Measurements from ENCODE around the gene RNASET2. TPM values are rescaled to one million over a fixed set of nuclear protein-coding genes. Genes with fewer than 3 reads are reported as not detected.

RNASET2 gene
- total RNA-seq, 1 donor = 22.5 TPM

DNA sequence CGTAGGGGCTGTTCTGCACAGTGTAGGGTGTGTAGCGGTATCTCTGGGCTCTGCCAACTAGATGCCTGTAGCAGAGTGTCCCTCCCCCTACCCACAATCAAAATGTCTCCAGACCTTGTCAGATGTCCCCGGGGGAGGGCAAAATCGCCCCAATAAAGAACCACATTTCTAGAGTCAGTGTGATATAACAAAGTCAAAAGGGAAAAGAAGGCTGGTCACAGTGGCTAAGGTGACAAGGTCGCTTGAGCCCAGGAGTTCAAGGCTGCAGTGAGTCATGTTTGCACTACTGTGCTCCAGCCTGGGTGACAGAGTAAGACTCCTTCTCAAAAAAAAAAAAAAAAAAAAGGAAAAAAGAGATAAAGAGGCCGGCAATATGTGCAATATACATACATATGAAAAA is 31.1 kb upstream of the RNASET2 start:
- TF ChIP-seq, protein P1, sequence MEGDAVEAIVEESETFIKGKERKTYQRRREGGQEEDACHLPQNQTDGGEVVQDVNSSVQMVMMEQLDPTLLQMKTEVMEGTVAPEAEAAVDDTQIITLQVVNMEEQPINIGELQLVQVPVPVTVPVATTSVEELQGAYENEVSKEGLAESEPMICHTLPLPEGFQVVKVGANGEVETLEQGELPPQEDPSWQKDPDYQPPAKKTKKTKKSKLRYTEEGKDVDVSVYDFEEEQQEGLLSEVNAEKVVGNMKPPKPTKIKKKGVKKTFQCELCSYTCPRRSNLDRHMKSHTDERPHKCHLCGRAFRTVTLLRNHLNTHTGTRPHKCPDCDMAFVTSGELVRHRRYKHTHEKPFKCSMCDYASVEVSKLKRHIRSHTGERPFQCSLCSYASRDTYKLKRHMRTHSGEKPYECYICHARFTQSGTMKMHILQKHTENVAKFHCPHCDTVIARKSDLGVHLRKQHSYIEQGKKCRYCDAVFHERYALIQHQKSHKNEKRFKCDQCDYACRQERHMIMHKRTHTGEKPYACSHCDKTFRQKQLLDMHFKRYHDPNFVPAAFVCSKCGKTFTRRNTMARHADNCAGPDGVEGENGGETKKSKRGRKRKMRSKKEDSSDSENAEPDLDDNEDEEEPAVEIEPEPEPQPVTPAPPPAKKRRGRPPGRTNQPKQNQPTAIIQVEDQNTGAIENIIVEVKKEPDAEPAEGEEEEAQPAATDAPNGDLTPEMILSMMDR (IDR thresholded peaks at IDR 0.05; ENCODE audit: insufficient read depth, low read depth, low read length) = no peak
- DNase-seq (ENCODE audit: low read depth) = no peak
- H3K4me3 ChIP-seq (ENCODE audit: low read depth, low read length) = no peak overlapping the region

DNA sequence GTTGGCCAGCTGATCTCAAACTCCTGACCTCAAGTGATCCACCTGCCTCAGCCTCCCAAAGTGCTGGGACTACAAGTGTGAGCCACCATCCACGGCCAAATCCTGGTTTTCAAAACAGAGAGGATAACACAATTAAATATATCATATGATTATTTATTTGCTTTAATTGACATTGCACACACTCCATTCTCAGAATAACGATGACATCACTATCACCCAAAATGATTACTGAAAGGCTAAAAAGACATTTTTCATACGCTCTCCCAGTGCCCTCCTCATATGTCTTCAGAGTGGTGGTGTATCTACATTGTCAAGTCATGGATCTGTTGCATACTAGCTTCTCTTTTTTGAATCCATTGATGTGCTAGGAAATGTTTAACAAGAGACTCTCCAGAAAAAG is 24.4 kb upstream of the RNASET2 start:
- TF ChIP-seq, protein P1 (IDR thresholded peaks at IDR 0.05; ENCODE audit: insufficient read depth, low read depth, low read length) = no peak

DNA sequence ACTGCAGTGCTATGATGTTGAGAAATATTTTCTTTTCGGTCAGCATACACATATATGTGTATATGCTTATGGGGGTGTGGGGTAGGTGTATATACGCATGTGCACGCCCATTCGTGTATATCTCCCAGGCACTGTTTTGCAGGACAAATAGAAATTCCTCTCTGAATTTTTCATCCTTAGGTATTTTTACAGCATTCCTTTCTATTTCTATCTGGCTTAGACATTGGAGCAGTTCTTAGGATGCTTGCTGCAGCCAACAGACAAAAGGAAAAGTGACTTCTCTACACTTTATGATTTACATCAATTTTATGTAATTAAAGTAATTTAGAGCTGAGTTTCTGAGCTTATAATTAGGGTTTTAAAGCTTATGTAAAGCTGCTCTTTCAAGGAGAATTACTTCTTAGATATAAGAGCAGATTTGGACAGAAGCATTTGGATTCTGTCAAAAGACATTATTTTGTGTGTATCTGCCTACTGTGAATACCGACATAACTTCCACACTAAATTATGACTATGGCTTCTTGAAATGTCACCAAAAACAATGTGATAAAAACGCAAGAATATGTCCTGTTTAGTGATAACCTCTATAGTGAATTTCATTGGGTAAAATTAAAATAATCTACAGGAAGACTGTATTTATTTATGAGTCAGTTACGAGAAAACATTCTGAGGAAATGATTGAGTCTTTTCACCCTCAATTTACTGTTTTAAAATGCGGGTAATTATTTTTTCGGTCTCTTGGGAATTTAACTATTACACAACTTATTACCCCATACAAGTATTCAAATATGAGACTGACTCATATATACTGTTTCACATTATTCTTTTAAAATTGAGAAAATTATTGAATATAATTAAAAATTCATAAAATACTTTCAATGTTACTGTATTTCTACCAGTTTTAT is 21.5 kb upstream of the RNASET2 start:
- H3K4me3 ChIP-seq (ENCODE audit: low read depth, low read length) = no peak overlapping the region
- TF ChIP-seq, protein P1 (IDR thresholded peaks at IDR 0.05; ENCODE audit: insufficient read depth, low read depth, low read length) = no peak
- no peak for DNase-seq (ENCODE audit: low read depth)

More for the DNA sequence above, 24.4 kb upstream of the RNASET2 start:
- H3K4me3 ChIP-seq (ENCODE audit: low read depth, low read length) = no peak overlapping the region
- DNase-seq (ENCODE audit: low read depth) = no peak

DNA sequence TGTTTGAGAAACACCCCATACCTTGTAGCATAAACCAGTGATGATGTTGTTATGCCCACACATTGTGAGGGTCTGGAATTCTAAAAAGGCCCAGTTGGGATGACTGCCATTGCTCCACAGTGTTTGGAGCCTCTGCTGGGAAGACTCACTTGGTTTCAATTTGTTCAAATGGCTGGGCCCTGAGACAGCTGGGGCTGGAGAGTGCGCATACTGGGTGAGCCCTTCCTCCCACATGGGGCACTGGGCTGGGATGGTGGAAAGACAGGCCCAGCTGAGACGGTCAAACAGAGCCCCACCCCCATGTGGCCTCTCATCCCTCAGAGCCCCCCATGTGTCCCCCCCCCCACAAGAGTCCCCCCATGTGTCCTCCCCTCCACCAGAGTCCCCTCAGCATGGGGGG is 20.3 kb upstream of the RNASET2 start:
- no peak for DNase-seq (ENCODE audit: low read depth)
- H3K4me3 ChIP-seq (ENCODE audit: low read depth, low read length) = no peak overlapping the region
- TF ChIP-seq, protein P1 (IDR thresholded peaks at IDR 0.05; ENCODE audit: insufficient read depth, low read depth, low read length) = no peak

DNA sequence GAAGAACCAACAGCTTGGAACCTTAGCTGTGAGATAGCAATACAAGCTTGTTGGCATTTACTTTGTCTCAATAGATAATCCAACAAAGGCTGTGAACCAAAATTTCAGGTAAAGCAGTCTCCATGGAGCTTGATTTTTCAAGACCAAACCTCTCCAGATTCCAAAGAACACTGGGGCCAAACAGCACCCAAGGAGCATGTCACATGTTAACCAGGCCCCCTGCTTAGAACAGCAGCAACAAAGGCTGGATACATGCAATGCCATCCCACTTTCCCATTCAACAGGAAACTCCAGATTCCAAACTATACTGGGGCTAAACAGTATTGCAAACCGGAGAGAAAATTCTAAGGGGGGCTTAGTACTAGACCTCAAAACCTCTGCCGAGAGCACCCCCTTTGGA is 15.8 kb upstream of the RNASET2 start:
- H3K4me3 ChIP-seq (ENCODE audit: low read depth, low read length) = no peak overlapping the region
- TF ChIP-seq, protein P1 (IDR thresholded peaks at IDR 0.05; ENCODE audit: insufficient read depth, low read depth, low read length) = no peak
- no peak for DNase-seq (ENCODE audit: low read depth)

DNA sequence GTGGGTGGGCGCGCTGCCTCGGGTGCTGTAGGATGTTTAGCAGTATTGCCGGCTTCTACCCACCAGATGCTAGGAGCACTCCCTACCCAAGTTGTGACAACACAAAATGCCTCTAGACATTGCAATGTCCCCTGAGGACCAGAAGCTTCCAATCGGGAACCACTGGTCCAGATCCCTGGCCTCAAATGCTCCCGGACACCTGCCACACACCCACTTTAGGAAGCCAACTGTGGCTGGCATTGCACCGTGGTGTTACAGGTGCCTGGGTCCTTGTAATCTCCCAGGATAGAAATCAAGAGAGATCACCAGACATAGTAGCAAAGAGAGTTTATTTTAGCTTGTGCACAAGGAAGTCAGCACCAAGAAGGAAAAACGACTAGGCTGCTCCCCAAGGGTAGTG is 14.9 kb upstream of the RNASET2 start:
- DNase-seq (ENCODE audit: low read depth) = no peak
- no peak overlapping the region for H3K4me3 ChIP-seq (ENCODE audit: low read depth, low read length)
- TF ChIP-seq, protein P1 (IDR thresholded peaks at IDR 0.05; ENCODE audit: insufficient read depth, low read depth, low read length) = no peak

Measured in fibroblast of villous mesenchyme (primary cell).